ENCODE measurements around the gene PPHLN1. TPM values are rescaled to one million over a fixed set of nuclear protein-coding genes. Genes with fewer than 3 reads are reported as not detected.

The PPHLN1 gene
- total and polyA plus RNA-seq, 2 of the 8 experiments (the other 6 are each of a cell fraction or from before 2014, with no cell fraction given) = 34.3 to 71.6 TPM

- Histone ChIP-seq H3K27me3 (replicated peaks in 1 of 4; ENCODE audit: control insufficient read depth in 3 of 4, extremely low read depth in 1 of 4, insufficient read depth in 3 of 4, low read length in 3 of 4) (no peaks in the 10 kb centered on the region), H3K4me1 (replicated peaks in 1 of 4; ENCODE audit: control insufficient read depth in 3 of 4, insufficient read depth in 4 of 4, low read length in 3 of 4) (peaks cover 0 to 7% (median 0%) of the 10 kb centered on the region in 4 experiments; a peak in 3 of 7 replicates), H2BK12ac (ENCODE audit: low read depth, low read length) (no peak overlapping the region), H2AFZ (ENCODE audit: low read length) (no peak overlapping the region), H3K14ac (ENCODE audit: insufficient read length) (no peak overlapping the region), H3K27ac (ENCODE audit: low read depth, low read length) (no peak overlapping the region), H4K5ac (ENCODE audit: insufficient read length, low read depth, low read length) (no peak overlapping the region), H3K9ac (replicated peaks in 1 of 4; ENCODE audit: extremely low read depth in 1 of 4, low read depth in 3 of 4, low read length in 3 of 4) (no peak overlapping the region), H2BK20ac (ENCODE audit: low read length) (no peak overlapping the region), H4K8ac (ENCODE audit: extremely low read depth, insufficient read depth, low read length) (no peak overlapping the region), H2BK120ac (replicated peaks; ENCODE audit: low read depth, low read length) (no peak overlapping the region), H3K36me3 (ENCODE audit: control insufficient read depth in 2 of 4, insufficient read depth in 4 of 4, low read length in 3 of 4) (peaks cover 0 to 7% (median 2%) of the 10 kb centered on the region in 4 experiments; a peak in 4 of 8 replicates), H3K4me3 (ENCODE audit: extremely low read depth in 1 of 4, insufficient read depth in 2 of 4, low read depth in 3 of 4, low read length in 4 of 4) (no peak overlapping the region), H3K79me2 (ENCODE audit: control insufficient read depth in 1 of 2, insufficient read depth in 2 of 2, low read length in 2 of 2) (no peaks in the 10 kb centered on the region), H3K18ac (ENCODE audit: extremely low read depth, low read length) (no peak overlapping the region), H3K4ac (replicated peaks; ENCODE audit: insufficient read length, low read depth, low read length) (no peak overlapping the region), H3K9me3 (ENCODE audit: insufficient read depth in 2 of 2, low read depth in 1 of 2, low read length in 1 of 2) (no peaks in the 10 kb centered on the region), H2AK5ac (ENCODE audit: low read depth, low read length) (no peak overlapping the region), H3K23me2 (ENCODE audit: low read depth, low read length) (no peaks in the 10 kb centered on the region; the same call in 1 of the 2 replicates), H3K23ac (ENCODE audit: insufficient read length) (no peak overlapping the region), H4K20me1 (replicated peaks in 1 of 2; ENCODE audit: control insufficient read depth in 1 of 2, insufficient read depth in 2 of 2, low read length in 2 of 2) (no peaks in the 10 kb centered on the region), H2BK5ac (ENCODE audit: low read depth, low read length) (no peak overlapping the region), H3K79me1 (ENCODE audit: low read depth, low read length) (no peaks in the 10 kb centered on the region), H2BK15ac (ENCODE audit: low read length) (no peak overlapping the region), H3K4me2 (ENCODE audit: insufficient read depth in 1 of 2, low read depth in 2 of 2, low read length in 2 of 2) (no peak overlapping the region), H3K56ac (replicated peaks; ENCODE audit: insufficient read length, low read depth, low read length) (no peak overlapping the region), H4K91ac (replicated peaks; ENCODE audit: insufficient read length, low read length) (no peak overlapping the region)
- DNase-seq (ENCODE audit: low read depth in 1 of 2, low spot score in 2 of 2) (peak in 1 of 2 experiments; percentile 37), FAIRE-seq (no peak)
- WGBS, 2 experiments (ENCODE audit: extremely low coverage in 1 of 2, insufficient coverage in 1 of 2, insufficient read length in 1 of 2, insufficient replicate concordance in 2 of 2, low coverage in 1 of 2, low lambda C conversion rate in 2 of 2, missing lambda C conversion rate in 1 of 2) = 88% methylated on average over 2 of the region's 2 CpGs; no CpG with 5 or more reads in 1 of the 2 experiments
- ChIA-PET CTCF (ENCODE audit: partially characterized antibody) (interaction anchor here (0.6 to 1.0 kb wide), 2 partner anchors 116 to 889 kb away, joined by 3 to 4 read pairs; no protein-coding TSS in a partner anchor), POLR2A (ENCODE audit: partially characterized antibody) (interaction anchor here (1.1 to 1.4 kb wide), 3 partner anchors 9 to 12 kb away, joined by 3 read pairs; no protein-coding TSS in a partner anchor)
- TF ChIP-seq MAX (IDR thresholded peaks at IDR 0.05) (no peak), EP300 (IDR thresholded peaks at IDR 0.05; ENCODE audit: borderline replicate concordance in 1 of 2, low read depth in 2 of 2, low read length in 2 of 2) (no peak), SAP30 (IDR thresholded peaks at IDR 0.05; ENCODE audit: insufficient read depth, insufficient replicate concordance, low read length) (no peak), BRCA1 (IDR thresholded peaks at IDR 0.05; ENCODE audit: low read depth, low read length) (no peak), RXRA (IDR thresholded peaks at IDR 0.05; ENCODE audit: insufficient read depth, low read depth, low read length) (no peak), FOSL1 (IDR thresholded peaks at IDR 0.05; ENCODE audit: insufficient read depth, low read depth, low read length) (no peak), POU5F1 (IDR thresholded peaks at IDR 0.05; ENCODE audit: low read depth, low read length) (no peak), KDM5A (IDR thresholded peaks at IDR 0.05; ENCODE audit: low read length) (no peak), CHD1 (IDR thresholded peaks at IDR 0.05; ENCODE audit: low read depth, low read length) (no peak), JUN (IDR thresholded peaks at IDR 0.05; ENCODE audit: low read depth, low read length) (no peak), SP1 (IDR thresholded peaks at IDR 0.05; ENCODE audit: low read depth, low read length) (no peak), TCF12 (IDR thresholded peaks at IDR 0.05; ENCODE audit: low read depth, low read length) (no peak), SUZ12 (IDR thresholded peaks at IDR 0.05; ENCODE audit: low read length) (no peak), CEBPB (IDR thresholded peaks at IDR 0.05; ENCODE audit: low read depth, low read length) (no peak)
Observed at GRCh38 chr12:42450248-42450647, 124.3 kb downstream of the PPHLN1 start.

Measured in H1 (cell line).